A673 (cell line): Measurements from ENCODE around the gene NOL9.

ENCODE experiments used
- CTCF ChIP-seq: fragments of 300-800, 200-600 bp; sonication (generic); conservative IDR thresholded peaks from 2 replicates; pipeline ENCODE4 v1.5.1; 2017; ENCODE audit warnings: low read depth, mild to moderate bottlenecking, antibody characterized with exemption, low read length, moderate library complexity, mixed read lengths
- EZH2 ChIP-seq: fragments of 200-600 bp; sonication (generic); IDR thresholded peaks from 2 replicates; pipeline ENCODE4 v1.6.1; 2017; ENCODE audit warnings: borderline replicate concordance, low read depth, mild to moderate bottlenecking, mixed read lengths, antibody characterized with exemption, low read length; ENCODE audit not compliant: poor library complexity, severe bottlenecking

DNA sequence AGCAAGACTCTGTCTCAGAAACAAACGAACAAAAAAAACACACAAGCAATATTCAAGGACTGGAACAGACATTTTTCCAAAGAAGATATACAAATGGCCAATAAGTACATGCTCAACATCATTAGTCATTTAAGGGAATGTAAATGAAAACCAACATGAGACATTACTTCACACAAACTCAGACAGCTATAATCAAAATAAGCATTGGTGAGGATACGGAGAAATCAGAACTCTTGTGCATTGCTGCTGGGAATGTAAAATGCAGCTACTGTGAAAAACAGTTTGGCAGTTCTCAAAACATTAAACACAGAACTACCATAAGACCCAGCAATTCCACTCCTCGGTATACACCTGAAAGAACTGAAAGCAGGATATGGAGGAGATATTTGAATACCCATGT, 15.4 kb downstream of the NOL9 start:
- TF ChIP-seq CTCF (no peak), EZH2 (no peak)
